NCI-H128 (cell line): ENCODE results near the gene DCD.
"Not testable (repeated sequence)": the region's sequence is repeated elsewhere in the genome, so short reads cannot be mapped to it uniquely, and the experiment has no call there.

ENCODE experiments used
- DNase-seq: peaks from one replicate; lab custom pipeline; 2025; ENCODE audit not compliant: unreplicated experiment; lab: John Stamatoyannopoulos, UW

The DCD gene

GRCh38 chr12:54648265-54648664 is at the start of gene DCD:
DCD (minus strand) TSS chr12:54648365; CDS start chr12:54648303, 62 bp downstream.
- DNase-seq = no peak

- DNase-seq = no peak
These were observed 49.7 kb upstream of the DCD start for GRCh38 chr12:54697851-54698250.

DNA sequence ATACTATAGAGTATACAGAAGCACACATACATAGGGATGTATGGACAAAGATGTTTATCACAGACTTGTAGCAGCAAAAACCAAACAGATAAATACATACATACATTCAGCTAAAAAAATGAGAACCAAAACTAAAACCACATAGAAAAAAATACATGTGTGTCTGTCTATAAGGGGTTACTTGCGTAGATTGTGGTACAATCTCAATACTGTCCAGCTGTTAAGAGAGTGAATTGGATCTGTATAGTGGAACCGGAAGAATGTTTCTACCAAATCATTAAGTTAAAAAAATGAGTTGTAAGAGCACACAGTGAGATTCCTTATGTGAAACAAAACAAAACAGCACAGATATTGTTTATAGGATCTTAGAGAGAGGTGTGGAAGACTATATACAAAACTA is 44.2 kb upstream of the DCD start:
- DNase-seq = no peak

GRCh38 chr12:54689984-54690383 is 41.8 kb upstream of the DCD start:
- no peak for DNase-seq

DNA sequence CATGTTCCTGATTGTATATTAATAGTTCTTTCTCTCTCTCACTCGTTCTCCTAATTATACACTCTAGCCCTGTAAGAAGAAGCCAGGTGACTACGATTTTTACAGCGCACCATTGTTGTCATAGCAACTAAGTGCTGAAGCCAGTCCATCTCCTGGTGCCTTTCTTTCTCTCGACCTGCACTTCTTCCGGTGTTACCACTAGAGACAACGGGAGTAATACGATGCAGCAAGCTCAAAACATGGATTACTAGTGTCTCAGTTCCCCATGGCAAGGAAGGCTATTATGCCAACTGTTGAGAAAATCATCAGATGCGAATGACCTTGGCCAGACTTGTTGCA is 40.8 kb upstream of the DCD start:
- no peak for DNase-seq

- DNase-seq = no peak
These were observed 40.3 kb upstream of the DCD start for GRCh38 chr12:54688309-54689033.

DNA sequence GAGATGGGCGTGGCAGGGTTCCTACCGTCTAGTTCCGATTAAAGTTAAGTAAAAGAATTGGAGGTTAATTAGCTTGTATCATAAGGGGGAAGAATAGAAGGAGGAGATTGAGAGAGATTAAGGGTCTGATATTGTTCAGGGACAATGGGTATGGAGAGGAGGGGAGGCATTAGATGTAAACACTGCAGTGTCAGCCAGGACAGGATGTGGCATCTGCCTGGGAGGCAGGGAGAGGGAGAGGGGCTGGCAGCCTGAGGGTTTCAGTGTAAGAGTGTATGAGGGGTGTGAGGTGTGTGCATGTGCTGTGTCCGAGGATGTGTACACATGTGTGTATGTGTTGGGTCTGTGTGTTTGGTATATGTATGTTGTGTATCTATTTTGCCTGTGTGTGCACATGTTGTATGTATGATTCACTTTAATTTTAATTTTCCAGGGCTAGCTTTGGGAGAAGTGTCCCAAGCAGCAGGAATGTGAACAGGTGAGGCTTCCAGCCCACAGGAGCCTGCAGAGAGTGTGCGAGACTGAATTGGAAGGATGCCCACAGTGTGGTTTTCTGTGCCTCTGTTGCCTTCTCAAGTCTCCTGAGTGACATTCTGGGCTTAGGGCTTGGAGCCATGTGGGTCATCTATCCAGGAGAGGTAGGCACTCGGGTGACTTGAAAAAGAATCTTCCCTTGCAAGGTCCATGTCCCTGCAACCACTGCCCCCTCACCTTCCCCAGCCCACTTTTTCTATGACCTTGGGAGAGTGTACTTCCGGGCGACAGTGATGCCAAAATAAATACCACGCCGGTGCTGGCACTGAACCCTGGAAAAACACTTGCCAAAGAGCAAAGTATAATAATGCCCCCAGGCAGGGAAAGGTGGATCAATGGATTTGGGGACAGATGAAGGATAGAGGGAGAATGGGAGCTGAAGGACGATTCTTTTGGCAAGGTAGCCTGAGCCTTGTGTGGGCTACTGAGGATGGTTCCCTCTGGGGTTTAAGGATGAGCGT is 36.8 kb upstream of the DCD start:
- no peak for DNase-seq

DNA sequence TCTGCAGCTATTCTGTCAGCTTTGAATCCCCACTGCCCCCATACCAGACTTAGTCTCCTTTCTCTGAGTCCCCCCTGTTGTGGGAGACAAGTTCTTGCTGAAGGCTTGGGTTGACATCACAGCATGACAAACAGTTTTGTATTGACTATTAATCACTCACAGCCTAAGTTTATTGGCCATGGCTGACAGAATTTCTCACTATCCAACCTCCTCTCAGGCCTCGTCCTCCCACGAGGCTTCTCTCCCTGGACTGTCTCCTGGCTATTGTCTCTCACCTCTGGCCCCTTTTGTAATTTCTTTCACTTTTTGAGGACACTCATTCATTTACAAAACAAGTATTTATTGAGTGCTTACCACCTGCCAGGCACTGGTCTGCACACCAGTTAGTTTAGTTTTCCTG is 35.2 kb upstream of the DCD start:
- no peak for DNase-seq

- DNase-seq = no peak
These were observed 34.5 kb upstream of the DCD start for GRCh38 chr12:54682674-54683073.

- DNase-seq = no peak
These were observed 32.2 kb upstream of the DCD start for GRCh38 chr12:54680374-54680773.

- no peak for DNase-seq
These were observed 30.0 kb upstream of the DCD start for GRCh38 chr12:54678131-54678530.

GRCh38 chr12:54667945-54668344 is 19.8 kb upstream of the DCD start:
- no peak for DNase-seq

- DNase-seq = no peak
These were observed 17.8 kb upstream of the DCD start for GRCh38 chr12:54666008-54666407.

DNA sequence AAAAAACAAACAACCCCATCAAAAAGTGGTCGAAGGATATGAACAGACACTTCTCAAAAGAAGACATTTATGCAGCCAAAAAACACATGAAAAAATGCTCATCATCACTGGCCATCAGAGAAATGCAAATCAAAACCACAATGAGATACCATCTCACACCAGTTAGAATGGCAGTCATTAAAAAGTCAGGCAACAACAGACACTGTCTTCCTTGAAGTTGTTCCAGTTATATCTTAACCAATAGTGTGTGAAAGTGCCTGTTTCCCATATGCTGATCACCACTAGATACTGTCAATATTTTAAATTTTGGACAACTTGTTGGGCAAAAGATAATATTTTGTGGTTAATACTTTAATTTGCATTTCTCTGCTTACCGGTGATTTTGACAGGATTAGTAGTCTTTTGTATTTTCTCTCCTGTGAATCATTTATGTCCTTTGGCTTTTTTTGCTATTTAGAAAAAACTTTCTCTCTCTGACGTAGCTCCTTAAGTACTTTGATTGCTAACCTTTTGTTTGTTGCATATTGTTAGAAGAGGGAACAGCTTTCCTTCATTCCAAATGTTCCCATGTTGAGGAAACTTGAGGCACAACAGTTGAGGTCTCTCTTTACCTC is 17.0 kb upstream of the DCD start:
- not testable (repeated sequence) for DNase-seq

DNA sequence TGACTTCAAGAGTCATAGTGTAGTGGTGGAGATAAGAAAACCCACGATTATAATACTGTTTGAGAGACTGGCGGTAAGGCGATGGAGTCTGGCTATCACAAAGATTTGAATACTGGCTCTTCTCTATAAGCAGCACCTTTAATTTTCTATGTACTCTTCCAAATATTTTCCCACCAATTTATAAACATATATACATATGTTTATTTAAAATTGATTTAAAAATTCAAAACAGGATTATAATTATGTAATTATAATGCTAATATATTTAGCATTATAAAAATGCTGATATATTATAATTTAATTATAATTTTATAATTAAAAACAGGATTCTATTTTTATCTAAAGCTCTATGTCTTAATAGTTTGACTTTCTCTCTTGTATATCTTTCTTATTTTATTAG is 15.4 kb upstream of the DCD start:
- DNase-seq = no peak

GRCh38 chr12:54662026-54662425 is 13.9 kb upstream of the DCD start:
- no peak for DNase-seq

DNA sequence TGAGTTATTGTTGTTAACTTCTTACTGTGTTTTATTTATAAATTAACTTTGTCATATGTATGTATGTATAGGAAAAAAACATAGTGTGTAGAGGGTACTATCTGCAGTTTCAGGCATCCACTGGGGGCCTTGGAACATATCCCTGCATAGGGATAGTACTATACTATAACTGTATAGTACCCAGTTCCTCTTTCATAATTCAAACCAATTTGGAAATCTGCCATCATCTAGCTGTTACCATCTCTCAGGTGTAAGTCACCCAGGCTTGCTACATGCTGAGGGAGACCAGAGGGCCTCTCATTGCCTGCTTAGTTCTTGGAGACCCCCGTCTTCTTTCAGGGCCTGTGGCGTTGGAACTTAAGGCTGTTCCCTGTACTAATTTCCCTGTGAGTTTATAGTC is 12.9 kb upstream of the DCD start:
- DNase-seq = no peak

DNA sequence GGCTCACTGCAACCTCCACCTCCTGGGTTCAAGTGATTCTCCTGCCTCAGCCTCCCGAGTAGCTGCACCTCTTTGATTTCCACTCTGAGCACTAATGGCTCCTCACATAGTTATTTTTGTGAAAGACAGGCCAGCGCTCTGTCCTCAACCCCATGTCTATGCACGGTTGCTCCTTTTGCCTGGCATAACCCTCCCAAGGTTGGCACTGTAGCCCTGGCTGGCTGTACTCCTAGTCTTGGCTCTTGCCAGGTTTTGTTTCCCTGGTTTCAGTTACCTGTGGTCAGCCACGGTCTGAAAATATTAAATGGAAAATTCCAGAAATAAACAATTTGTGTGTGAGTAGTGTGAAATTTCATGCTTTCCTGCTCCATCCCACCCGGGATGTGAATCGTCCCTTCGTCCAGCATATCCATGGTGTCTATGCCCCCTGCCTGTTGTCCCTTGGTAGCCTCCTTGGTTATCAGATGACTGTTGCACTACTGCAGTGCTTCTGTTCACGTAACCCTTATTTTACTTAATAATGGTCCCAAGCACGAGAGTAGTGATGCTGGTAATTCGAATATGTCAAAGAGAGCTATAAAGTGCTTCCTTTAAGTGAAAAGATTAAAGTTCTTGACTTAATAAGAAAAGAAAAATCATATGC is 12.3 kb upstream of the DCD start:
- no peak for DNase-seq

- DNase-seq = no peak
These were observed 10.4 kb upstream of the DCD start for GRCh38 chr12:54658306-54659264.

GRCh38 chr12:54657105-54657607 is 9.0 kb upstream of the DCD start:
- no peak for DNase-seq
